K562 (cell line): ENCODE data around the gene BSPRY. TPM values are rescaled to one million over a fixed set of nuclear protein-coding genes. Genes with fewer than 3 reads are reported as not detected.

ENCODE experiments used
- ADNP ChIP-seq: fragments of 200-800 bp; sonication (Bioruptor generic); IDR thresholded peaks from 2 replicates; pipeline ENCODE4 v1.6.1; 2016; ENCODE audit warnings: missing genetic modification characterization, missing compliant biosample characterization
- ATF2 ChIP-seq: sonication (generic); formaldehyde crosslinking; IDR thresholded peaks from 2 replicates; pipeline ENCODE4 v1.8.1; 2022; ENCODE audit warnings: missing genetic modification reagents
- BDP1 ChIP-seq: IDR thresholded peaks from 3 replicates; pipeline ENCODE4 v1.6.1; 2011; ENCODE audit not compliant: insufficient read length, insufficient read depth
- CBFA2T3 ChIP-seq: fragments of 450-650 bp; IDR thresholded peaks from 2 replicates; pipeline ENCODE4 v1.6.1; 2017
- CHD2 ChIP-seq: IDR thresholded peaks from 2 replicates; pipeline ENCODE4 v1.6.1; 2011; ENCODE audit warnings: low read depth, low read length
- DEAF1 ChIP-seq: fragments of 450-650 bp; formaldehyde crosslinking; IDR thresholded peaks from 2 replicates; pipeline ENCODE4 v1.4.0; 2020; ENCODE audit warnings: mild to moderate bottlenecking, moderate library complexity
- FUS ChIP-seq: fragments of 200-400 bp; formaldehyde crosslinking; optimal IDR thresholded peaks from 2 replicates; pipeline ENCODE3; 2017; ENCODE audit warnings: low read depth, low read length
- ILK ChIP-seq: fragments of 450-650 bp; IDR thresholded peaks from 2 replicates; pipeline ENCODE4 v1.6.1; 2016; ENCODE audit warnings: missing genetic modification characterization, low read depth, mild to moderate bottlenecking, missing compliant biosample characterization, moderate library complexity, borderline replicate concordance
- KLF6 ChIP-seq: fragments of 250-450 bp; sonication (Bioruptor Pico); IDR thresholded peaks from 2 replicates; pipeline ENCODE4 v1.4.0; 2020; ENCODE audit warnings: mild to moderate bottlenecking, moderate library complexity, borderline replicate concordance
- MTF1 ChIP-seq: fragments of 250-450 bp; sonication (Bioruptor Pico); IDR thresholded peaks from 2 replicates; pipeline ENCODE4 v1.9.0; 2021; ENCODE audit warnings: moderate library complexity, mild to moderate bottlenecking, inconsistent platforms, borderline replicate concordance
- NR2C2 ChIP-seq, 2 experiments: fragments of 200-800 bp in 1 of 2; sonication (Bioruptor generic) in 1 of 2; sonication (generic) in 1 of 2; formaldehyde crosslinking in 1 of 2; IDR thresholded peaks; 2 replicates each; pipeline versions ENCODE4 v1.6.1 to v1.8.0; 2016 to 2022; ENCODE audit warnings: mild to moderate bottlenecking in 1 of 2, missing compliant biosample characterization in 1 of 2, missing genetic modification characterization in 1 of 2, missing genetic modification reagents in 1 of 2
- OTX1 ChIP-seq: fragments of 450-650 bp; formaldehyde crosslinking; IDR thresholded peaks from 2 replicates; pipeline ENCODE4 v1.4.0; 2022; ENCODE audit warnings: mild to moderate bottlenecking
- PHB2 ChIP-seq: fragments of 450-650 bp; IDR thresholded peaks from 2 replicates; pipeline ENCODE4 v1.6.1; 2017; ENCODE audit warnings: low read depth
- RAD51 ChIP-seq: fragments of 450-650 bp; IDR thresholded peaks from 2 replicates; pipeline ENCODE4 v1.7.1; 2016; ENCODE audit warnings: low read depth, mild to moderate bottlenecking, borderline replicate concordance
- RREB1 ChIP-seq: fragments of 250-450 bp; sonication (Bioruptor Pico); IDR thresholded peaks from 2 replicates; pipeline ENCODE4 v1.4.0; 2020
- TFE3 ChIP-seq: fragments of 450-650 bp; formaldehyde crosslinking; IDR thresholded peaks from 2 replicates; pipeline ENCODE4 v1.4.0; 2020; ENCODE audit warnings: mild to moderate bottlenecking, mixed read lengths
- ZNF583 ChIP-seq: fragments of 250-450 bp; sonication (Bioruptor Pico); IDR thresholded peaks from 2 replicates; pipeline ENCODE4 v1.4.0; 2020
- ZNF707 ChIP-seq: fragments of 250-450 bp; sonication (Bioruptor Pico); conservative IDR thresholded peaks from 2 replicates; pipeline ENCODE4 v1.8.0; 2022; ENCODE audit warnings: inconsistent platforms, mild to moderate bottlenecking, moderate library complexity
- ZNF785 ChIP-seq: fragments of 250-450 bp; sonication (Bioruptor Pico); IDR thresholded peaks from 2 replicates; pipeline ENCODE4 v1.4.0; 2020; ENCODE audit warnings: mild to moderate bottlenecking
- polyA plus RNA-seq, 8 experiments: library from polyadenylated mRNA; depleted of rRNA in 4 of 8; stranded (reverse) in 5 of 8; unstranded in 3 of 8; fragments of >200 nt; fragmentation: Nextera tagmentation in 2 of 8; fragmentation: Illumina TruSeq in 1 of 8; extraction: Ambion mirVana in 2 of 8; extraction: Trizol in 1 of 8; gene quantifications; 2 replicates each; pipeline versions ENCODE4 v1.2.1 to v1.2.3, GENCODE V29; 2011 to 2014; ENCODE audit warnings: inconsistent platforms in 1 of 8, missing spikeins in 1 of 8
- total RNA-seq, 7 experiments: library from RNA; depleted of rRNA in 6 of 7; stranded (reverse); fragments of >200 nt in 6 of 7; fragmentation: Illumina TruSeq in 2 of 7; extraction: Trizol in 2 of 7; gene quantifications; 2 replicates each; pipeline versions ENCODE4 v1.2.1 to v1.2.3, GENCODE V29; 2011 to 2021; ENCODE audit warnings: low replicate concordance in 1 of 7

Gene BSPRY
- total and polyA plus RNA-seq, 9 of the 15 experiments (the other 6 are each of a cell fraction or from before 2014, with no cell fraction given): 0.07 to 0.67 (median 0.18) TPM

GRCh38 chr9:113345671-113346070 is 3.7 kb upstream of the BSPRY start (continued):
- TF ChIP-seq RREB1 (CRISPR knock-in tag): peak; percentile 73; the same call in 1 of the 2 replicates
- TF ChIP-seq ZNF707 (CRISPR knock-in tag): peak; percentile 67
- TF ChIP-seq OTX1 (CRISPR knock-in tag): peak; percentile 87
- 0 out of 2 replicates have a peak, but pooled peaks have one; percentile 58 for TF ChIP-seq ZNF785
- TF ChIP-seq FUS: no peak
- TF ChIP-seq CHD2: no peak
- TF ChIP-seq ADNP (tag): no peak
- TF ChIP-seq CBFA2T3: no peak
- no peak for TF ChIP-seq ATF2 (CRISPR knock-in tag)
- TF ChIP-seq KLF6 (CRISPR knock-in tag): peak; percentile 96
- peak; percentile 88 for TF ChIP-seq ILK (tag)
- no peak for TF ChIP-seq BDP1
- peak; percentile 96 for TF ChIP-seq ZNF583 (CRISPR knock-in tag)
- TF ChIP-seq MTF1: peak; percentile 87; the same call in 1 of the 2 replicates
- TF ChIP-seq TFE3 (CRISPR knock-in tag): peak; percentile 17
- TF ChIP-seq PHB2: no peak
- TF ChIP-seq RAD51: no peak
- no peak for TF ChIP-seq NR2C2 (CRISPR knock-in tag; IDR thresholded peaks at IDR 0.05)
- TF ChIP-seq NR2C2 (tag; IDR thresholded peaks at IDR 0.05): peak; percentile 55
- TF ChIP-seq DEAF1 (CRISPR knock-in tag): peak; percentile 27; the same call in 1 of the 2 replicates
